B cell (primary cell): ENCODE results near the gene SSUH2. TPM values are rescaled to one million over a fixed set of nuclear protein-coding genes. Genes with fewer than 3 reads are reported as not detected.
"Not testable (repeated sequence)": the region's sequence is repeated elsewhere in the genome, so short reads cannot be mapped to it uniquely, and the experiment has no call there.

Experiments used
- ATAC-seq: fragments of 200-7000 bp; cut with Tn5 transposase; one replicate; pipeline ENCODE4 v1.10.0; 2021; ENCODE audit warnings: low read depth, mild to moderate bottlenecking, moderate number of reproducible peaks, moderate library complexity
- CTCF ChIA-PET: fragments of 350-600 bp; sonication (Branson Sonifier 250); formaldehyde crosslinking; loops from one replicate; lab custom pipeline; 2021; ENCODE audit warnings: antibody characterized with exemption, inconsistent platforms; lab: Charles Lee
- POLR2A ChIA-PET: fragments of 350-600 bp; sonication (Branson Sonifier 250); formaldehyde crosslinking; loops from one replicate; lab custom pipeline; 2021; ENCODE audit warnings: antibody characterized with exemption; lab: Charles Lee
- DNase-seq: peaks from one replicate; pipeline ENCODE4 v3.0.0; 2013
- H2AFZ ChIP-seq: 2 replicates; pipeline ENCODE4 v1.6.1; 2012; ENCODE audit warnings: mild to moderate bottlenecking, low read depth, low read length; ENCODE audit not compliant: insufficient read depth, poor library complexity, severe bottlenecking
- H3K27ac ChIP-seq, 2 donors: 1 replicate in 1 of 2; 2 replicates in 1 of 2; pipeline ENCODE4 v1.5.1; 2012 to 2013; ENCODE audit warnings: low read length in 2 of 2, mild to moderate bottlenecking in 2 of 2, moderate library complexity in 1 of 2
- H3K27me3 ChIP-seq, 4 experiments: fragments of 200-600 bp in 1 of 4; sonication (generic) in 1 of 4; replicated peaks in 1 of 4; 1 replicate in 2 of 4; 2 replicates in 2 of 4; pipeline versions ENCODE4 v1.6.1 to v1.7.0; 2013 to 2016; ENCODE audit warnings: low read length in 3 of 4, mild to moderate bottlenecking in 2 of 4, mixed read lengths in 1 of 4, moderate library complexity in 1 of 4; ENCODE audit not compliant: insufficient read depth in 4 of 4, control insufficient read depth in 3 of 4; ENCODE audit errors: control extremely low read depth in 1 of 4
- H3K36me3 ChIP-seq, 2 experiments: replicated peaks in 1 of 2; 1 replicate in 1 of 2; 2 replicates in 1 of 2; pipeline versions ENCODE4 v1.6.1 to v1.7.1; 2013; ENCODE audit warnings: low read length in 1 of 2; ENCODE audit not compliant: insufficient read depth in 2 of 2, control insufficient read depth in 1 of 2; ENCODE audit errors: control extremely low read depth in 1 of 2, extremely low read depth in 1 of 2
- H3K4me1 ChIP-seq, 2 donors: fragments of 200-600 bp in 1 of 2; sonication (generic) in 1 of 2; 1 replicate in 1 of 2; 2 replicates in 1 of 2; pipeline versions ENCODE4 v1.5.1 to v1.6.1; 2013 to 2017; ENCODE audit warnings: low read length in 2 of 2; ENCODE audit not compliant: control insufficient read depth in 2 of 2, insufficient read depth in 2 of 2
- H3K4me2 ChIP-seq: replicated peaks from 2 replicates; pipeline ENCODE3; 2012; ENCODE audit warnings: mild to moderate bottlenecking, low read depth, low read length; ENCODE audit not compliant: poor library complexity, severe bottlenecking
- H3K4me3 ChIP-seq, 5 experiments: fragments of 200-600 bp in 1 of 5; sonication (generic) in 1 of 5; 1 replicate in 3 of 5; 2 replicates in 2 of 5; pipeline versions ENCODE4 v1.5.1 to v1.7.0; 2011 to 2016; ENCODE audit warnings: low read length in 4 of 5, mild to moderate bottlenecking in 4 of 5, low read depth in 2 of 5, control low read depth in 1 of 5, moderate library complexity in 1 of 5; ENCODE audit not compliant: insufficient read depth in 1 of 5; ENCODE audit errors: control extremely low read depth in 1 of 5, extremely low read depth in 1 of 5
- H3K79me2 ChIP-seq: fragments of 200-600 bp; sonication (generic); one replicate; pipeline ENCODE4 v1.6.0; 2016; ENCODE audit warnings: low read length; ENCODE audit not compliant: control insufficient read depth, insufficient read depth
- H3K9ac ChIP-seq: fragments of 200-600 bp; sonication (generic); 2 replicates; pipeline ENCODE4 v1.6.1; 2017; ENCODE audit warnings: mild to moderate bottlenecking, low read length, moderate library complexity
- H3K9me3 ChIP-seq, 3 donors: one replicate each; pipeline versions ENCODE4 v1.6.1 to v1.7.1; 2013; ENCODE audit warnings: low read length in 2 of 3; ENCODE audit not compliant: control insufficient read depth in 2 of 3, insufficient read depth in 1 of 3; ENCODE audit errors: control extremely low read depth in 1 of 3
- H4K20me1 ChIP-seq: 2 replicates; pipeline ENCODE4 v1.6.0; 2012; ENCODE audit warnings: mild to moderate bottlenecking, low read length; ENCODE audit not compliant: insufficient read depth, control insufficient read depth, poor library complexity, severe bottlenecking
- H3K27ac Mint-ChIP-seq: one replicate; pipeline ENCODE4 v1.8.0; 2021; ENCODE audit warnings: mixed read lengths
- H3K27me3 Mint-ChIP-seq: one replicate; pipeline ENCODE4 v1.8.0; 2021; ENCODE audit warnings: mixed read lengths
- H3K4me1 Mint-ChIP-seq: one replicate; pipeline ENCODE4 v1.8.0; 2021; ENCODE audit warnings: mixed read lengths
- H3K4me3 Mint-ChIP-seq: one replicate; pipeline ENCODE4 v1.8.0; 2021; ENCODE audit warnings: mixed read lengths
- H3K9me3 Mint-ChIP-seq: one replicate; pipeline ENCODE4 v1.8.0; 2022; ENCODE audit warnings: mixed read lengths; ENCODE audit not compliant: insufficient read depth
- EZH2 ChIP-seq: IDR thresholded peaks from 2 replicates; pipeline ENCODE4 v1.6.1; 2012; ENCODE audit warnings: borderline replicate concordance, low read depth, mild to moderate bottlenecking, moderate library complexity, low read length; ENCODE audit not compliant: insufficient read depth, poor library complexity, severe bottlenecking
- WGBS: methylation state at CpG from one replicate; pipeline ENCODE4 v1.1.5; 2013; ENCODE audit warnings: missing lambda C conversion rate; ENCODE audit not compliant: insufficient coverage; 5-methylcytosine and 5-hydroxymethylcytosine counted together
- intact Hi-C: fragments of 100-400 bp; cut with micrococcal nuclease; formaldehyde crosslinking; loops from one replicate; pipeline ENCODE4 v1.10.0; 2022
- polyA plus RNA-seq: library from polyadenylated mRNA; depleted of rRNA; stranded (reverse); fragments of >200 nt; gene quantifications from 2 replicates; pipeline ENCODE4 v1.2.3, GENCODE V29; 2012
- total RNA-seq, 2 donors: library from RNA; stranded (reverse); fragments of 120-200 nt in 1 of 2; gene quantifications; 1 replicate in 1 of 2; 2 replicates in 1 of 2; pipeline versions ENCODE4 v1.2.3 to v1.2.4, GENCODE V29; 2013 to 2022
- TF ChIP-seq, protein P1 (sequence below): fragments of 200-600 bp; IDR thresholded peaks from one replicate; pipeline ENCODE4 v1.8.0; 2022; ENCODE audit warnings: antibody characterized with exemption, mild to moderate bottlenecking

SSUH2 gene
- total and polyA plus RNA-seq, 2 donors (not counting 1 experiment from before 2014, with no cell fraction given) = not detected

- Histone ChIP-seq H4K20me1 (no peaks in the 10 kb centered on the region), H3K9ac (no peak overlapping the region), H3K9me3 (peaks cover 0 to 8% (median 0%) of the 10 kb centered on the region in 3 donors), H3K4me1 (peaks cover 18 to 27% of the 10 kb centered on the region in 2 donors), H3K27me3 (peaks cover 0 to 3% (median 0%) of the 10 kb centered on the region in 4 experiments), H3K27ac (no peak overlapping the region), H3K4me3 (no peak overlapping the region), H3K4me2 (no peak overlapping the region), H3K79me2 (no peaks in the 10 kb centered on the region), H3K36me3 (no peaks in the 10 kb centered on the region), H2AFZ (no peak overlapping the region)
- H3K27me3 Mint-ChIP-seq = peaks cover 12% of the 10 kb centered on the region
- H3K27ac Mint-ChIP-seq = no peak overlapping the region
- DNase-seq (no peak), ATAC-seq (no peak)
- CTCF ChIA-PET = no interaction called here
- peaks cover 4% of the 10 kb centered on the region for H3K9me3 Mint-ChIP-seq
- POLR2A ChIA-PET = no interaction called here
- peaks cover 28% of the 10 kb centered on the region for H3K4me1 Mint-ChIP-seq
- no peak overlapping the region for H3K4me3 Mint-ChIP-seq
- TF ChIP-seq, protein P1, sequence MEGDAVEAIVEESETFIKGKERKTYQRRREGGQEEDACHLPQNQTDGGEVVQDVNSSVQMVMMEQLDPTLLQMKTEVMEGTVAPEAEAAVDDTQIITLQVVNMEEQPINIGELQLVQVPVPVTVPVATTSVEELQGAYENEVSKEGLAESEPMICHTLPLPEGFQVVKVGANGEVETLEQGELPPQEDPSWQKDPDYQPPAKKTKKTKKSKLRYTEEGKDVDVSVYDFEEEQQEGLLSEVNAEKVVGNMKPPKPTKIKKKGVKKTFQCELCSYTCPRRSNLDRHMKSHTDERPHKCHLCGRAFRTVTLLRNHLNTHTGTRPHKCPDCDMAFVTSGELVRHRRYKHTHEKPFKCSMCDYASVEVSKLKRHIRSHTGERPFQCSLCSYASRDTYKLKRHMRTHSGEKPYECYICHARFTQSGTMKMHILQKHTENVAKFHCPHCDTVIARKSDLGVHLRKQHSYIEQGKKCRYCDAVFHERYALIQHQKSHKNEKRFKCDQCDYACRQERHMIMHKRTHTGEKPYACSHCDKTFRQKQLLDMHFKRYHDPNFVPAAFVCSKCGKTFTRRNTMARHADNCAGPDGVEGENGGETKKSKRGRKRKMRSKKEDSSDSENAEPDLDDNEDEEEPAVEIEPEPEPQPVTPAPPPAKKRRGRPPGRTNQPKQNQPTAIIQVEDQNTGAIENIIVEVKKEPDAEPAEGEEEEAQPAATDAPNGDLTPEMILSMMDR = no peak
- no peak for TF ChIP-seq EZH2
- WGBS = 87% methylated on average over 7 of the region's 10 CpGs
- intact Hi-C loops = no loop called here
Observed at GRCh38 chr3:8655387-8655835, 10.8 kb upstream of the SSUH2 start.

DNA sequence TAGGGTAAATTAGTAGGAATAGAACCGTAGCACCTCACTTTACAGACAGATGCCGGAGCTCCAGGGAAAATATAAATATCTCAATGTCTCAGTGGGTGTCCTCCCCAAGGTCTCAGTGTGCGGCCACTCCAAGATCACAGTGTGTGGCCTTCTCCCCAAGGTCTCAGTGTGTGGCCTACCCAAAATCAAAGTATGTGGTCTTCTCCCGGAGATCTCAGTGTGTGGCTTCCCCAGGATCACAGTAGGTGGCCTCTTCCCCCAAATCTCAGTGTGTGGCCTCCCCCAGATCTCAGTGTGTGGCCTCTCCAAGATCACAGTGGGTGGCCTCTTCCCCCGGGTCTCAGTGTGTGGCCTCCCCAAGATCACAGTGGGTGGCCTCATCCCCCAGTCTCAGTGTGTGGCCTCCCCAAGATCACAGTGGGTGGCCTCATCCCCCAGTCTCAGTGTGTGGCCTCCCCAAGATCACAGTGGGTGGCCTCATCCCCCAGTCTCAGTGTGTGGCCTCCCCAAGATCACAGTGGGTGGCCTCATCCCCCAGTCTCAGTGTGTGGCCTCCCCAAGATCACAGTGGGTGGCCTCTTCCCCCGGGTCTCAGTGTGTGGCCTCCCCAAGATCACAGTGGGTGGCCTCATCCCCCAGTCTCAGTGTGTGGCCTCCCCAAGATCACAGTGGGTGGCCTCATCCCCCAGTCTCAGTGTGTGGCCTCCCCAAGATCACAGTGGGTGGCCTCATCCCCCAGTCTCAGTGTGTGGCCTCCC is 10.2 kb upstream of the SSUH2 start:
- 93% methylated on average over 3 of the region's 6 CpGs for WGBS
- H2AFZ ChIP-seq, H3K27ac ChIP-seq, H3K9ac ChIP-seq, H4K20me1 ChIP-seq, DNase-seq, H3K36me3 ChIP-seq, H3K79me2 ChIP-seq, intact Hi-C loops, CTCF ChIA-PET, POLR2A ChIA-PET, H3K4me2 ChIP-seq, H3K4me3 ChIP-seq, H3K4me3 Mint-ChIP-seq, H3K27me3 ChIP-seq, H3K9me3 Mint-ChIP-seq, ATAC-seq, H3K27ac Mint-ChIP-seq, H3K9me3 ChIP-seq: not testable (repeated sequence)
- peaks cover 18 to 22% of the 10 kb centered on the region in 2 donors for H3K4me1 ChIP-seq
- Mint-ChIP-seq H3K4me1 (peaks cover 27% of the 10 kb centered on the region), H3K27me3 (peaks cover 12% of the 10 kb centered on the region)
